ENCODE data around the gene ATP2C2. TPM values are rescaled to one million over a fixed set of nuclear protein-coding genes. Genes with fewer than 3 reads are reported as not detected.

ATP2C2 gene
- total and polyA plus RNA-seq, 9 of the 15 experiments (the other 6 are each of a cell fraction or from before 2014, with no cell fraction given), result 0.75 TPM; not detected in 8

DNA sequence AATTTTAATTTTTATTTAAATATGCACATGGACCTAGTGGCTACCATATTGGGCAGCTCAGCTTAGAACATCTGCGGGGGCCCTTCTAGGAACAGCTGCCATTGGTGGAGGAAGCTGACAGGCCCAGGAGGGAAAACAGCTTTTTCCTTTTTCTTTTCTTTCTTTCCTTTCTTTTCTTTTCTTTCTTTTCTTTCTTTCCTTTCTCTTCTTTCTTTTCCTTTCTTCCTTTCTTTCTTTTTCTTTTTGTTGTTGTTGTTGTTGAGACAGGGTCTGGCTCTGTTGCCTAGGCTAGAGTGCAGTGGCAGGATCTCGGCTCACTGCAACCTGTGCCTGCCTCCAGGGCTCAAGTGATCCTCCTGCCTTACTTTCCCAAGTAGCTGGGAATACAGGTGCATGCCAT is 43.4 kb downstream of the ATP2C2 start:
- Histone ChIP-seq H3K4me1 (replicated peaks in 1 of 2; ENCODE audit: control insufficient read depth in 2 of 2, insufficient read depth in 2 of 2, low read length in 2 of 2) (no peaks in the 10 kb centered on the region), H3K9ac (ENCODE audit: insufficient read depth in 1 of 2, low read depth in 2 of 2, low read length in 2 of 2) (no peak overlapping the region), H3K4me3 (no peak overlapping the region), H3K9me1 (ENCODE audit: control insufficient read depth, insufficient read depth, low read length) (no peaks in the 10 kb centered on the region), H3K4me2 (ENCODE audit: insufficient read depth, low read length) (no peak overlapping the region), H3K27ac (ENCODE audit: extremely low read depth, low read depth, low read length) (no peak overlapping the region), H4K20me1 (replicated peaks; ENCODE audit: control insufficient read depth, insufficient read depth, low read length) (no peaks in the 10 kb centered on the region; the same call in 1 of the 2 replicates), H3K27me3 (ENCODE audit: control insufficient read depth in 2 of 2, insufficient read depth in 2 of 2, low read length in 2 of 2) (peaks cover 68 to 93% of the 10 kb centered on the region in 2 experiments), H3K79me2 (ENCODE audit: control insufficient read depth, insufficient read depth, low read length) (no peaks in the 10 kb centered on the region), H2AFZ (ENCODE audit: low read depth, low read length) (no peak overlapping the region), H3K9me3 (replicated peaks; ENCODE audit: control insufficient read depth, insufficient read depth, low read depth, low read length) (no peaks in the 10 kb centered on the region), H3K36me3 (ENCODE audit: control insufficient read depth, insufficient read depth, low read length) (no peaks in the 10 kb centered on the region)
- in situ Hi-C loops (cut with MboI) (no loop called here), intact Hi-C loops (cut with micrococcal nuclease) (no loop called here)
- POLR2A ChIA-PET, result interaction anchor here (0.6 to 0.9 kb wide), 3 partner anchors 79 to 544 kb away, joined by 3 to 4 read pairs (median 3); no protein-coding TSS in a partner anchor
- BruUV-seq (replicated peaks), result no TSS peak
- TF ChIP-seq, protein P1, sequence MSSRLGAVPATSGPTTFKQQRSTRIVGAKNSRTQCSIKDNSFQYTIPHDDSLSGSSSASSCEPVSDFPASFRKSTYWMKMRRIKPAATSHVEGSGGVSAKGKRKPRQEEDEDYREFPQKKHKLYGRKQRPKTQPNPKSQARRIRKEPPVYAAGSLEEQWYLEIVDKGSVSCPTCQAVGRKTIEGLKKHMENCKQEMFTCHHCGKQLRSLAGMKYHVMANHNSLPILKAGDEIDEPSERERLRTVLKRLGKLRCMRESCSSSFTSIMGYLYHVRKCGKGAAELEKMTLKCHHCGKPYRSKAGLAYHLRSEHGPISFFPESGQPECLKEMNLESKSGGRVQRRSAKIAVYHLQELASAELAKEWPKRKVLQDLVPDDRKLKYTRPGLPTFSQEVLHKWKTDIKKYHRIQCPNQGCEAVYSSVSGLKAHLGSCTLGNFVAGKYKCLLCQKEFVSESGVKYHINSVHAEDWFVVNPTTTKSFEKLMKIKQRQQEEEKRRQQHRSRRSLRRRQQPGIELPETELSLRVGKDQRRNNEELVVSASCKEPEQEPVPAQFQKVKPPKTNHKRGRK (tag; IDR thresholded peaks at IDR 0.05), result peak; percentile 80
- TF ChIP-seq SNRNP70 (optimal IDR thresholded peaks at IDR 0.05; ENCODE audit: low read depth, low read length) (no peak), POLR2AphosphoS2 (IDR thresholded peaks at IDR 0.05; ENCODE audit: low read length) (no peak)
- ATAC-seq (no peak), DNase-seq (ENCODE audit: extremely low read depth in 1 of 4, low spot score in 3 of 4) (no peak), FAIRE-seq (no peak)
- CTCF ChIA-PET (ENCODE audit: low intra/inter-chr PET ratio), result no interaction called here
- 2% methylated on average over 2 of the region's 2 CpGs for WGBS (ENCODE audit: insufficient coverage, low coverage, missing lambda C conversion rate)

DNA sequence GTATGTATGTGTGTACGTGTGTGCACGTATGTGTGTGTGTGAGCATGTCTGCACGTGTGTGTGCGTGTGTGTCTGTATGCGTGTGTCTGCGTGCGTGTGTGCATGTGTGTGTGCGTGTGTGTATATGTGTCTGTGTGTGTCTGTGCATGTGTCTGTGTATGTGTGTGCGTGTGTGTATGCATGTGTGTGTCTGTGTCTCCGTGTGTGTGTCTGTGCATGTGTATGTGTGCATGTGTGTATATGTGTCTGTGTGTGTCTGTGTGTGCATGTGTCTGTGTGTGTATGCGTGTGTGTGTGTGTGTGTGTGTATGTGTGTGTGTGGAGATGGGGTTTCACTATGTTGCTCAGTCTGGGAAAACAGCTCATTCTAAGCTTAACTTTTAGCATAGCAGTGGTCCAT is 43.9 kb downstream of the ATP2C2 start:
- Histone ChIP-seq H3K36me3 (ENCODE audit: control insufficient read depth, insufficient read depth, low read length) (no peaks in the 10 kb centered on the region), H4K20me1 (replicated peaks; ENCODE audit: control insufficient read depth, insufficient read depth, low read length) (no peaks in the 10 kb centered on the region; the same call in 1 of the 2 replicates), H3K27ac (ENCODE audit: extremely low read depth, low read depth, low read length) (no peak overlapping the region), H3K9ac (ENCODE audit: insufficient read depth in 1 of 2, low read depth in 2 of 2, low read length in 2 of 2) (no peak overlapping the region), H2AFZ (ENCODE audit: low read depth, low read length) (no peak overlapping the region), H3K4me1 (replicated peaks in 1 of 2; ENCODE audit: control insufficient read depth in 2 of 2, insufficient read depth in 2 of 2, low read length in 2 of 2) (no peaks in the 10 kb centered on the region), H3K79me2 (ENCODE audit: control insufficient read depth, insufficient read depth, low read length) (no peaks in the 10 kb centered on the region), H3K4me2 (ENCODE audit: insufficient read depth, low read length) (no peak overlapping the region), H3K27me3 (ENCODE audit: control insufficient read depth in 2 of 2, insufficient read depth in 2 of 2, low read length in 2 of 2) (peaks cover 68 to 93% of the 10 kb centered on the region in 2 experiments), H3K9me3 (replicated peaks; ENCODE audit: control insufficient read depth, insufficient read depth, low read depth, low read length) (no peaks in the 10 kb centered on the region), H3K4me3 (no peak overlapping the region), H3K9me1 (ENCODE audit: control insufficient read depth, insufficient read depth, low read length) (no peaks in the 10 kb centered on the region)
- FAIRE-seq (no peak), ATAC-seq (no peak), DNase-seq (ENCODE audit: extremely low read depth in 1 of 4, low spot score in 3 of 4) (no peak)
- TF ChIP-seq MED1 (CRISPR knock-in tag; IDR thresholded peaks at IDR 0.05; ENCODE audit: borderline replicate concordance), result no peak
- TF ChIP-seq, protein P2, sequence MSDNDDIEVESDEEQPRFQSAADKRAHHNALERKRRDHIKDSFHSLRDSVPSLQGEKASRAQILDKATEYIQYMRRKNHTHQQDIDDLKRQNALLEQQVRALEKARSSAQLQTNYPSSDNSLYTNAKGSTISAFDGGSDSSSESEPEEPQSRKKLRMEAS (CRISPR knock-in tag; IDR thresholded peaks at IDR 0.05), result peak; percentile 21; the same call in 1 of the 2 replicates
- intact Hi-C loops (cut with micrococcal nuclease), result no loop called here
- 6% methylated on average over 11 of the region's 11 CpGs for WGBS (ENCODE audit: insufficient coverage, low coverage, missing lambda C conversion rate)
- BruUV-seq (replicated peaks), result no TSS peak
- POLR2A ChIA-PET, result interaction anchor here (0.6 to 0.9 kb wide), 3 partner anchors 78 to 543 kb away, joined by 3 to 4 read pairs (median 3); no protein-coding TSS in a partner anchor
- in situ Hi-C loops (cut with MboI), result no loop called here
- CTCF ChIA-PET (ENCODE audit: low intra/inter-chr PET ratio), result no interaction called here

All from K562 (cell line).